ENCODE measurements around the gene IZUMO2. TPM values are rescaled to one million over a fixed set of nuclear protein-coding genes. Genes with fewer than 3 reads are reported as not detected.

The IZUMO2 gene
- not detected in 2 replicates for total RNA-seq

GRCh38 chr19:50162988-50163387 lies at the start of gene IZUMO2:
Gene IZUMO2 (minus strand): TSS chr19:50163281. CDS start chr19:50163194, 87 bp downstream.

GRCh38 chr19:50203281-50204080 lies 40.4 kb upstream of the IZUMO2 start, which contains the start of gene MYH14:
Gene MYH14 (plus strand): TSS chr19:50203622. CDS start chr19:50210366, 6,744 bp downstream.

Other genes with a start within 250 kb of the IZUMO2 start
- gene ATF5, start 234.1 kb downstream of the IZUMO2 start, total RNA-seq, result 18.6 and 19.5 TPM in 2 replicates
- 46.4 and 51.3 TPM in 2 replicates for gene NUP62, start 233.8 kb downstream of the IZUMO2 start, total RNA-seq
- gene SIGLEC11, start 202.1 kb downstream of the IZUMO2 start, total RNA-seq, result not detected in 2 replicates
- 30.8 and 32.3 TPM in 2 replicates for gene VRK3, start 137.9 kb downstream of the IZUMO2 start, total RNA-seq
- gene ZNF473, start 137.3 kb downstream of the IZUMO2 start, total RNA-seq, result 8.8 and 10.1 TPM in 2 replicates
- gene MYH14, start 40.3 kb upstream of the IZUMO2 start, total RNA-seq, result not detected in 2 replicates
- 0.19 and 0.65 TPM in 2 replicates for gene KCNC3, start 166.1 kb upstream of the IZUMO2 start, total RNA-seq
- gene NAPSA, start 202.4 kb upstream of the IZUMO2 start, total RNA-seq, result under 0.01 TPM in 2 replicates
- gene NR1H2, start 213.2 kb upstream of the IZUMO2 start, total RNA-seq, result 50.3 and 72.2 TPM in 2 replicates
- gene POLD1, start 221.1 kb upstream of the IZUMO2 start, total RNA-seq, result 35.4 and 44.7 TPM in 2 replicates

Measured in vein endothelial cell (primary cell).